GM12892 (cell line): ENCODE data around the gene KREMEN2.

Source experiments
- DNase-seq: peaks from one replicate; pipeline ENCODE4 v3.0.0; 2011; ENCODE audit not compliant: insufficient read length
- FAIRE-seq: peaks from 2 replicates; lab custom pipeline; 2011; peaks lifted over from hg19 to GRCh38; lab: Jason Lieb, UNC
- POLR2A ChIP-seq: IDR thresholded peaks from 2 replicates; pipeline ENCODE4 v1.6.1; 2011; ENCODE audit warnings: low read depth, low read length, control low read depth
- POLR2AphosphoS5 ChIP-seq: IDR thresholded peaks from 2 replicates; pipeline ENCODE4 v1.6.1; 2011; ENCODE audit warnings: low read depth, low read length, control low read depth
- TAF1 ChIP-seq: IDR thresholded peaks from 2 replicates; pipeline ENCODE4 v1.6.1; 2011; ENCODE audit warnings: low read depth, mild to moderate bottlenecking, control low read depth, low read length, borderline replicate concordance

Gene KREMEN2

GRCh38 chr16:3004781-3005284, 40.8 kb downstream of the KREMEN2 start:
- FAIRE-seq (no peak), DNase-seq (no peak)
- TF ChIP-seq POLR2A (no peak), TAF1 (no peak), POLR2AphosphoS5 (no peak)

GRCh38 chr16:3007059-3007956, 43.2 kb downstream of the KREMEN2 start:
- DNase-seq (no peak), FAIRE-seq (peak; percentile 50)
- TF ChIP-seq POLR2A (no peak), TAF1 (no peak), POLR2AphosphoS5 (no peak)

- FAIRE-seq = no peak
Measured at GRCh38 chr16:3007957-3008689, 44.0 kb downstream of the KREMEN2 start.

GRCh38 chr16:3008690-3009037, 44.6 kb downstream of the KREMEN2 start:
- FAIRE-seq (no peak), DNase-seq (no peak)
- TF ChIP-seq POLR2A = no peak
- TF ChIP-seq POLR2AphosphoS5 = no peak
- TF ChIP-seq TAF1 = no peak

More at GRCh38 chr16:3007957-3008689, 44.0 kb downstream of the KREMEN2 start:
- TF ChIP-seq TAF1 = no peak
- no peak for DNase-seq

- TF ChIP-seq POLR2AphosphoS5 (no peak), POLR2A (no peak), TAF1 (no peak)
- DNase-seq = no peak
- no peak for FAIRE-seq
Measured at GRCh38 chr16:3009568-3010390, 45.7 kb downstream of the KREMEN2 start.

GRCh38 chr16:3010510-3010909, 46.4 kb downstream of the KREMEN2 start:
- no peak for TF ChIP-seq POLR2A
- no peak for TF ChIP-seq TAF1
- no peak for TF ChIP-seq POLR2AphosphoS5
- DNase-seq (no peak), FAIRE-seq (no peak)

- TF ChIP-seq POLR2AphosphoS5 (no peak), TAF1 (no peak), POLR2A (no peak)
- FAIRE-seq = no peak
- DNase-seq = no peak
Measured at GRCh38 chr16:3012246-3012645, 48.2 kb downstream of the KREMEN2 start.

GRCh38 chr16:3012828-3013420, 48.8 kb downstream of the KREMEN2 start, which contains the start of gene CLDN9:
CLDN9 (plus strand) TSS chr16:3012923; CDS start chr16:3013363, 440 bp downstream.
- TF ChIP-seq POLR2AphosphoS5 = no peak
- TF ChIP-seq POLR2A = no peak
- no peak for TF ChIP-seq TAF1
- no peak for FAIRE-seq
- DNase-seq = no peak

GRCh38 chr16:3013491-3013951, 49.4 kb downstream of the KREMEN2 start:
- TF ChIP-seq TAF1 (no peak), POLR2A (no peak), POLR2AphosphoS5 (no peak)
- DNase-seq (no peak), FAIRE-seq (no peak)

- DNase-seq (no peak), FAIRE-seq (no peak)
Measured at GRCh38 chr16:3013998-3014690, 50.1 kb downstream of the KREMEN2 start.

GRCh38 chr16:3014971-3015370, 50.9 kb downstream of the KREMEN2 start:
- no peak for FAIRE-seq
- TF ChIP-seq TAF1 (no peak), POLR2A (no peak), POLR2AphosphoS5 (no peak)
- DNase-seq = no peak

More at GRCh38 chr16:3013998-3014690, 50.1 kb downstream of the KREMEN2 start:
- TF ChIP-seq POLR2AphosphoS5 = no peak
- TF ChIP-seq POLR2A = no peak
- no peak for TF ChIP-seq TAF1
